Measurements from ENCODE around the gene ANKRD12.

ANKRD12 gene

DNA sequence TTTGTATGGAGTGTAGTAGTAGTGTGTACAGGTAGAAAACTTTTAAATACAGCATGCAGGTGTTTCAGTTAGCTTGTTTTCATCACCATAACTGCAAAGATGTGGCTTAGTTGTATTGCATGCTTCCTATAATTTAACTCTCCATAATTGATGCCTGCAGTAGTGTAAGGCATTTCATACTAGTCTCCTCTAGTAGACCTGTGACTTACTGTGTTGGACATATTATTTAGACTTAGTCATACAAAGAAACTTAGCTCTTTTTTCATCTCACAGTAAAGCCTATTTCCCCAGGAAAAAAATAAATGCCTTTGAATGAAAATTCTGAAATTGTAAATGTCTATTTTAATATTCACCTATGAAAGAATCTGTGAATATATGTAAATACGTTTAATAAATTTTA lies 145.2 kb downstream of the ANKRD12 start:
- Histone ChIP-seq H3K79me2 (ENCODE audit: control insufficient read depth, low read length) (no peaks in the 10 kb centered on the region), H3K36me3 (ENCODE audit: control insufficient read depth, low read length) (peaks cover 6% of the 10 kb centered on the region)

DNA sequence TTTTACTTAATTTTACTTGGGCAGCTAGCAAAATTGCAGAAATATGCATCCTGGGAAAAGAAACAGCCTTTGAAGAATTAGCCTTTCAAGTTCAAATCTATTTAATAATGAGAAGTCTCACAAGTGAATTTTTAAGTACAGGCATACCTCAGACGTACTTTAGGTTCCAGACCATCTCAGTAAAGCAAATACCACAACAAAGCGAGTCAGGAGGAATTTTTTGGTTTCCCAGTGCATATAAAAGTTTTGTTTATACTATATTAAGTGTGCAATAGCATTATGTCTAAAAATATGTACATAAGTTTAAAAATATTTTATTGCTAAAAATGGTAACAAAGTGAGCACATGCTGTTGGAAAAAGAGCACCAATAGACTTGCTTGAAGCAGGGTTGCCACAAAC lies 147.2 kb downstream of the ANKRD12 start:
- Histone ChIP-seq H3K4me1 (ENCODE audit: control insufficient read depth, low read length) (no peaks in the 10 kb centered on the region), H3K9me3 (ENCODE audit: control insufficient read depth, insufficient read depth, low read length) (no peaks in the 10 kb centered on the region), H4K20me1 (ENCODE audit: control insufficient read depth, insufficient read depth, low read depth, low read length) (no peaks in the 10 kb centered on the region), H3K27ac (ENCODE audit: low read depth, low read length) (no peak overlapping the region), H3K4me2 (ENCODE audit: low read length) (no peak overlapping the region), H3K4me3 (ENCODE audit: low read length) (no peak overlapping the region), H3K79me2 (ENCODE audit: control insufficient read depth, low read length) (no peaks in the 10 kb centered on the region), H3K27me3 (ENCODE audit: control insufficient read depth, low read length) (no peaks in the 10 kb centered on the region), H3K36me3 (ENCODE audit: control insufficient read depth, low read length) (no peaks in the 10 kb centered on the region; the same call in 1 of the 2 replicates), H3K9me2 (replicated peaks; ENCODE audit: control insufficient read depth, low read length) (no peaks in the 10 kb centered on the region), H3F3A (ENCODE audit: control insufficient read depth, insufficient read depth) (no peaks in the 10 kb centered on the region)
- TF ChIP-seq, protein P1, sequence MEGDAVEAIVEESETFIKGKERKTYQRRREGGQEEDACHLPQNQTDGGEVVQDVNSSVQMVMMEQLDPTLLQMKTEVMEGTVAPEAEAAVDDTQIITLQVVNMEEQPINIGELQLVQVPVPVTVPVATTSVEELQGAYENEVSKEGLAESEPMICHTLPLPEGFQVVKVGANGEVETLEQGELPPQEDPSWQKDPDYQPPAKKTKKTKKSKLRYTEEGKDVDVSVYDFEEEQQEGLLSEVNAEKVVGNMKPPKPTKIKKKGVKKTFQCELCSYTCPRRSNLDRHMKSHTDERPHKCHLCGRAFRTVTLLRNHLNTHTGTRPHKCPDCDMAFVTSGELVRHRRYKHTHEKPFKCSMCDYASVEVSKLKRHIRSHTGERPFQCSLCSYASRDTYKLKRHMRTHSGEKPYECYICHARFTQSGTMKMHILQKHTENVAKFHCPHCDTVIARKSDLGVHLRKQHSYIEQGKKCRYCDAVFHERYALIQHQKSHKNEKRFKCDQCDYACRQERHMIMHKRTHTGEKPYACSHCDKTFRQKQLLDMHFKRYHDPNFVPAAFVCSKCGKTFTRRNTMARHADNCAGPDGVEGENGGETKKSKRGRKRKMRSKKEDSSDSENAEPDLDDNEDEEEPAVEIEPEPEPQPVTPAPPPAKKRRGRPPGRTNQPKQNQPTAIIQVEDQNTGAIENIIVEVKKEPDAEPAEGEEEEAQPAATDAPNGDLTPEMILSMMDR (IDR thresholded peaks at IDR 0.05; ENCODE audit: low read depth, low read length, poor library complexity, severe bottlenecking) = no peak
- no peak for TF ChIP-seq EZH2phosphoT487 (IDR thresholded peaks at IDR 0.05; ENCODE audit: borderline replicate concordance, low read length)

More for the DNA sequence above, 145.2 kb downstream of the ANKRD12 start:
- no peaks in the 10 kb centered on the region for H3F3A ChIP-seq (ENCODE audit: control insufficient read depth, insufficient read depth)
- TF ChIP-seq EZH2phosphoT487 (IDR thresholded peaks at IDR 0.05; ENCODE audit: borderline replicate concordance, low read length) = no peak
- TF ChIP-seq, protein P1 (IDR thresholded peaks at IDR 0.05; ENCODE audit: low read depth, low read length, poor library complexity, severe bottlenecking) = no peak
- H3K9me2 ChIP-seq (replicated peaks; ENCODE audit: control insufficient read depth, low read length) = no peaks in the 10 kb centered on the region
- H3K4me2 ChIP-seq (ENCODE audit: low read length) = no peak overlapping the region
- no peaks in the 10 kb centered on the region for H3K9me3 ChIP-seq (ENCODE audit: control insufficient read depth, insufficient read depth, low read length)
- H3K4me1 ChIP-seq (ENCODE audit: control insufficient read depth, low read length) = no peaks in the 10 kb centered on the region
- no peaks in the 10 kb centered on the region for H4K20me1 ChIP-seq (ENCODE audit: control insufficient read depth, insufficient read depth, low read depth, low read length)
- H3K4me3 ChIP-seq (ENCODE audit: low read length) = no peak overlapping the region
- no peaks in the 10 kb centered on the region for H3K27me3 ChIP-seq (ENCODE audit: control insufficient read depth, low read length)
- H3K27ac ChIP-seq (ENCODE audit: low read depth, low read length) = no peak overlapping the region

DNA sequence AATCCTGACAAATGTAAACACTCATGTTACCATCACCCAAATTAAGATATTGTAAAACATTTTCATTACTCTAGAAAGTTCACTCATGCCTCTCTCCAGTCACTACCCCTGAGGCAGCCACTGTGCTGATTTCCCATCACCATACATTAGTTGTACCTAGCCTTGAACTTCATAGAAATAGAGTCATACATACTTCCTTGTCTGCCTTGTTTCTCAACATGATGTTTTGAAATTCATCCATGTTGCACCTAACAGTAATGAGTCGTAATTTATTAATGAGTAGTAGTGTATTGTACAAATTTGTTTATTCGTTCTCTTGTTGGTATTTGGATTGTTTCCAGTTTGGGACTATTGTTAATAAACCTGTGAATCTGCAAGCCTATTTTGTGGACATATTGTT lies 149.0 kb downstream of the ANKRD12 start:
- H3K27me3 ChIP-seq (ENCODE audit: control insufficient read depth, low read length) = no peaks in the 10 kb centered on the region
- H3K4me1 ChIP-seq (ENCODE audit: control insufficient read depth, low read length) = no peaks in the 10 kb centered on the region
- H3K79me2 ChIP-seq (ENCODE audit: control insufficient read depth, low read length) = no peaks in the 10 kb centered on the region
- no peaks in the 10 kb centered on the region for H3F3A ChIP-seq (ENCODE audit: control insufficient read depth, insufficient read depth)
- H3K4me2 ChIP-seq (ENCODE audit: low read length) = no peak overlapping the region
- H3K9me2 ChIP-seq (replicated peaks; ENCODE audit: control insufficient read depth, low read length) = no peaks in the 10 kb centered on the region
- H3K27ac ChIP-seq (ENCODE audit: low read depth, low read length) = no peak overlapping the region
- no peak overlapping the region for H3K4me3 ChIP-seq (ENCODE audit: low read length)
- no peaks in the 10 kb centered on the region for H3K36me3 ChIP-seq (ENCODE audit: control insufficient read depth, low read length)
- no peaks in the 10 kb centered on the region for H4K20me1 ChIP-seq (ENCODE audit: control insufficient read depth, insufficient read depth, low read depth, low read length)
- no peaks in the 10 kb centered on the region for H3K9me3 ChIP-seq (ENCODE audit: control insufficient read depth, insufficient read depth, low read length)
- TF ChIP-seq, protein P1 (IDR thresholded peaks at IDR 0.05; ENCODE audit: low read depth, low read length, poor library complexity, severe bottlenecking) = no peak
- no peak for TF ChIP-seq EZH2phosphoT487 (IDR thresholded peaks at IDR 0.05; ENCODE audit: borderline replicate concordance, low read length)

All from DOHH2 (cell line).